Mammary epithelial cell (primary cell): ENCODE data around the gene GALNT12.

Source experiments
- EZH2 ChIP-seq: IDR thresholded peaks from 2 replicates; pipeline ENCODE4 v1.6.1; 2012; ENCODE audit warnings: low read length, inconsistent platforms, borderline replicate concordance
- TF ChIP-seq, protein P1 (sequence below), 2 donors: IDR thresholded peaks in 1 of 2; conservative IDR thresholded peaks in 1 of 2; 2 replicates each; pipeline ENCODE4 v1.5.1; 2011 to 2012; ENCODE audit warnings: inconsistent platforms in 2 of 2, low read length in 2 of 2, mild to moderate bottlenecking in 2 of 2, control low read depth in 1 of 2, low read depth in 1 of 2; ENCODE audit not compliant: insufficient read depth in 1 of 2; ENCODE audit errors: extremely low read depth in 1 of 2

DNA sequence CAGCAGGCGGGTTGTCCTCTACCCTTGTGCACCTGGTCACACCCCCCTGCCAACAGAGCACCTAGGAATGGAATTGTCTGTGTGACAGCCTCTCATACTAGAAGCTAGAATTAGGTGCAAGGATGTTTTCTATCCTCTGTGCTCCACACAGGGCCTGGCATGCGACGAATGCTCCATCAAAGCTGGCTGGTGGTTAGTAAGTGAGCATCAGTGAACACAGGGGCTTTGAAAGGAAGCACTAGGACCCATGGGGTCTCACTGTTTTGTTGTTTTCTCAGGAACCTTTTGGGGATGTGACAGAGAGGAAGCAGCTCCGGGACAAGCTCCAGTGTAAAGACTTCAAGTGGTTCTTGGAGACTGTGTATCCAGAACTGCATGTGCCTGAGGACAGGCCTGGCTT is 32.3 kb downstream of the GALNT12 start:
- TF ChIP-seq, protein P1, sequence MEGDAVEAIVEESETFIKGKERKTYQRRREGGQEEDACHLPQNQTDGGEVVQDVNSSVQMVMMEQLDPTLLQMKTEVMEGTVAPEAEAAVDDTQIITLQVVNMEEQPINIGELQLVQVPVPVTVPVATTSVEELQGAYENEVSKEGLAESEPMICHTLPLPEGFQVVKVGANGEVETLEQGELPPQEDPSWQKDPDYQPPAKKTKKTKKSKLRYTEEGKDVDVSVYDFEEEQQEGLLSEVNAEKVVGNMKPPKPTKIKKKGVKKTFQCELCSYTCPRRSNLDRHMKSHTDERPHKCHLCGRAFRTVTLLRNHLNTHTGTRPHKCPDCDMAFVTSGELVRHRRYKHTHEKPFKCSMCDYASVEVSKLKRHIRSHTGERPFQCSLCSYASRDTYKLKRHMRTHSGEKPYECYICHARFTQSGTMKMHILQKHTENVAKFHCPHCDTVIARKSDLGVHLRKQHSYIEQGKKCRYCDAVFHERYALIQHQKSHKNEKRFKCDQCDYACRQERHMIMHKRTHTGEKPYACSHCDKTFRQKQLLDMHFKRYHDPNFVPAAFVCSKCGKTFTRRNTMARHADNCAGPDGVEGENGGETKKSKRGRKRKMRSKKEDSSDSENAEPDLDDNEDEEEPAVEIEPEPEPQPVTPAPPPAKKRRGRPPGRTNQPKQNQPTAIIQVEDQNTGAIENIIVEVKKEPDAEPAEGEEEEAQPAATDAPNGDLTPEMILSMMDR (conservative IDR thresholded peaks at IDR 0.05 in 1 of 2, IDR thresholded peaks at IDR 0.05 in 1 of 2; ENCODE audit: extremely low read depth in 1 of 2, insufficient read depth in 1 of 2, low read depth in 1 of 2, low read length in 2 of 2): no peak
- no peak for TF ChIP-seq EZH2
